OCI-LY1 (cell line): ENCODE measurements around the gene PDGFA.

Experiments
- EZH2 ChIP-seq: fragments of 200-600 bp; sonication (generic), shearing (Covaris generic); IDR thresholded peaks from 2 replicates; pipeline ENCODE4 v1.8.0; 2017; ENCODE audit warnings: borderline replicate concordance, mixed run types, mild to moderate bottlenecking, antibody characterized with exemption, low read length, moderate library complexity, mixed read lengths
- TF ChIP-seq, protein P1 (sequence below): fragments of 200-600 bp; sonication (generic), shearing (Covaris generic); IDR thresholded peaks from 2 replicates; pipeline ENCODE4 v1.5.1; 2017; ENCODE audit warnings: mild to moderate bottlenecking, antibody characterized with exemption, low read length, moderate library complexity, mixed read lengths

GRCh38 chr7:534075-534474, 14.4 kb upstream of the PDGFA start:
- TF ChIP-seq, protein P1, sequence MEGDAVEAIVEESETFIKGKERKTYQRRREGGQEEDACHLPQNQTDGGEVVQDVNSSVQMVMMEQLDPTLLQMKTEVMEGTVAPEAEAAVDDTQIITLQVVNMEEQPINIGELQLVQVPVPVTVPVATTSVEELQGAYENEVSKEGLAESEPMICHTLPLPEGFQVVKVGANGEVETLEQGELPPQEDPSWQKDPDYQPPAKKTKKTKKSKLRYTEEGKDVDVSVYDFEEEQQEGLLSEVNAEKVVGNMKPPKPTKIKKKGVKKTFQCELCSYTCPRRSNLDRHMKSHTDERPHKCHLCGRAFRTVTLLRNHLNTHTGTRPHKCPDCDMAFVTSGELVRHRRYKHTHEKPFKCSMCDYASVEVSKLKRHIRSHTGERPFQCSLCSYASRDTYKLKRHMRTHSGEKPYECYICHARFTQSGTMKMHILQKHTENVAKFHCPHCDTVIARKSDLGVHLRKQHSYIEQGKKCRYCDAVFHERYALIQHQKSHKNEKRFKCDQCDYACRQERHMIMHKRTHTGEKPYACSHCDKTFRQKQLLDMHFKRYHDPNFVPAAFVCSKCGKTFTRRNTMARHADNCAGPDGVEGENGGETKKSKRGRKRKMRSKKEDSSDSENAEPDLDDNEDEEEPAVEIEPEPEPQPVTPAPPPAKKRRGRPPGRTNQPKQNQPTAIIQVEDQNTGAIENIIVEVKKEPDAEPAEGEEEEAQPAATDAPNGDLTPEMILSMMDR: no peak
- no peak for TF ChIP-seq EZH2
